Caco-2 (cell line): ENCODE measurements around the gene GABRE. TPM values are rescaled to one million over a fixed set of nuclear protein-coding genes. Genes with fewer than 3 reads are reported as not detected.

Experiments
- BruUV-seq: library from RNA; stranded (reverse); fragments of 400-500 nt; replicated peaks from 2 replicates; lab custom pipeline; 2021; lab: Mats Ljungman, UMichigan
- CTCF ChIA-PET: fragments of 300-600 bp; sonication (Branson Sonifier 250); formaldehyde crosslinking; loops from one replicate; lab custom pipeline; 2022; ENCODE audit warnings: antibody characterized with exemption; lab: Charles Lee
- POLR2A ChIA-PET: fragments of 300-600 bp; sonication (Branson Sonifier 250); formaldehyde crosslinking; loops from one replicate; lab custom pipeline; 2022; ENCODE audit warnings: antibody characterized with exemption; lab: Charles Lee
- DNase-seq, 2 experiments: peaks; one replicate each; pipeline versions ENCODE4 v3.0.0 to v3.0.0-alpha.2; 2020 to 2022
- H3K27me3 ChIP-seq: replicated peaks from 2 replicates; pipeline ENCODE4 v1.6.0; 2011; ENCODE audit warnings: low read length; ENCODE audit not compliant: control insufficient read depth, insufficient read depth
- H3K36me3 ChIP-seq: 2 replicates; pipeline ENCODE4 v1.5.1; 2011; ENCODE audit warnings: low read length; ENCODE audit not compliant: control insufficient read depth, insufficient read depth
- H3K4me1 ChIP-seq: fragments of 250-450 bp; sonication (Bioruptor Pico); 2 replicates; pipeline ENCODE4 v1.5.1; 2020; ENCODE audit warnings: mild to moderate bottlenecking
- H3K4me3 ChIP-seq: 2 replicates; pipeline ENCODE4 v1.5.1; 2011; ENCODE audit warnings: low read depth, mild to moderate bottlenecking, control low read depth, low read length
- H3K9me3 ChIP-seq: fragments of 250-450 bp; sonication (Bioruptor Pico); 2 replicates; pipeline ENCODE4 v1.5.1; 2020; ENCODE audit warnings: mild to moderate bottlenecking, moderate library complexity
- H3K27ac Mint-ChIP-seq: one replicate; pipeline ENCODE4 v1.8.0; 2022; ENCODE audit warnings: mixed read lengths; ENCODE audit not compliant: unreplicated experiment
- H3K27me3 Mint-ChIP-seq: one replicate; pipeline ENCODE4 v1.8.0; 2022; ENCODE audit warnings: mixed read lengths; ENCODE audit not compliant: insufficient read depth, unreplicated experiment
- H3K36me3 Mint-ChIP-seq: one replicate; pipeline ENCODE4 v1.8.0; 2022; ENCODE audit warnings: mild to moderate bottlenecking, mixed read lengths; ENCODE audit not compliant: insufficient read depth, unreplicated experiment
- H3K4me1 Mint-ChIP-seq: one replicate; pipeline ENCODE4 v1.8.0; 2022; ENCODE audit warnings: low read depth, mixed read lengths; ENCODE audit not compliant: unreplicated experiment
- H3K4me3 Mint-ChIP-seq: one replicate; pipeline ENCODE4 v1.8.0; 2022; ENCODE audit warnings: mild to moderate bottlenecking, moderate library complexity, mixed read lengths; ENCODE audit not compliant: unreplicated experiment
- H3K9me3 Mint-ChIP-seq: one replicate; pipeline ENCODE4 v1.8.0; 2022; ENCODE audit warnings: mixed read lengths; ENCODE audit not compliant: unreplicated experiment
- CTCF ChIP-seq, 2 experiments: fragments of 200-600 bp in 1 of 2; IDR thresholded peaks; 1 replicate in 1 of 2; 2 replicates in 1 of 2; pipeline versions ENCODE4 v1.5.1 to v1.8.0; 2011 to 2022; ENCODE audit warnings: antibody characterized with exemption in 1 of 2, control low read depth in 1 of 2, inconsistent platforms in 1 of 2, low read depth in 1 of 2, low read length in 1 of 2, mild to moderate bottlenecking in 1 of 2, moderate library complexity in 1 of 2; ENCODE audit not compliant: insufficient read depth in 1 of 2, severe bottlenecking in 1 of 2, unreplicated experiment in 1 of 2
- intact Hi-C: fragments of 100-400 bp; cut with micrococcal nuclease; formaldehyde crosslinking; loops from one replicate; pipeline ENCODE4 v1.10.0; 2022; ENCODE audit not compliant: unreplicated experiment
- total RNA-seq: library from RNA; stranded (reverse); gene quantifications from 2 replicates; pipeline ENCODE4 v1.2.3, GENCODE V29; 2022

Gene GABRE
- total RNA-seq, 1 experiment from 2014 or later: 40.4 TPM

GRCh38 chrX:151983186-151983585 is 8.7 kb upstream of the GABRE start:
- POLR2A ChIA-PET: no interaction called here
- Mint-ChIP-seq H3K9me3 (peaks cover 14% of the 10 kb centered on the region), H3K4me1 (peaks cover 12% of the 10 kb centered on the region), H3K36me3 (peaks cover 6% of the 10 kb centered on the region), H3K4me3 (no peak overlapping the region), H3K27ac (no peak overlapping the region), H3K27me3 (no peaks in the 10 kb centered on the region)
- H3K4me3 ChIP-seq: no peak overlapping the region
- CTCF ChIA-PET: no interaction called here
- no peaks in the 10 kb centered on the region for H3K36me3 ChIP-seq
- H3K27me3 ChIP-seq: no peaks in the 10 kb centered on the region
- TF ChIP-seq CTCF (IDR thresholded peaks at IDR 0.05; ENCODE audit: insufficient read depth in 1 of 2, low read depth in 1 of 2, low read length in 1 of 2, severe bottlenecking in 1 of 2, unreplicated experiment in 1 of 2): no peak
- no peak for DNase-seq
- intact Hi-C loops: no loop called here
- BruUV-seq: no TSS peak
- peaks cover 22% of the 10 kb centered on the region for H3K4me1 ChIP-seq
- H3K9me3 ChIP-seq: no peaks in the 10 kb centered on the region

GRCh38 chrX:151982222-151982621 is 7.7 kb upstream of the GABRE start:
- H3K36me3 Mint-ChIP-seq: peaks cover 6% of the 10 kb centered on the region
- Histone ChIP-seq H3K36me3 (no peaks in the 10 kb centered on the region), H3K4me3 (no peak overlapping the region), H3K27me3 (no peaks in the 10 kb centered on the region), H3K4me1 (peaks cover 12% of the 10 kb centered on the region), H3K9me3 (no peaks in the 10 kb centered on the region)
- intact Hi-C loops: no loop called here
- no peak for TF ChIP-seq CTCF (IDR thresholded peaks at IDR 0.05; ENCODE audit: insufficient read depth in 1 of 2, low read depth in 1 of 2, low read length in 1 of 2, severe bottlenecking in 1 of 2, unreplicated experiment in 1 of 2)
- H3K27me3 Mint-ChIP-seq: no peaks in the 10 kb centered on the region
- no peak overlapping the region for H3K4me3 Mint-ChIP-seq
- ChIA-PET POLR2A (no interaction called here), CTCF (no interaction called here)
- H3K27ac Mint-ChIP-seq: no peak overlapping the region
- DNase-seq: no peak
- peaks cover 4% of the 10 kb centered on the region for H3K9me3 Mint-ChIP-seq
- BruUV-seq: no TSS peak
- peaks cover 7% of the 10 kb centered on the region for H3K4me1 Mint-ChIP-seq

- 0 out of 2 replicates have a peak, but pooled peaks cover 1% of the 10 kb centered on the region for H3K4me1 ChIP-seq
Observed at GRCh38 chrX:151981129-151981528, 6.7 kb upstream of the GABRE start.

More at GRCh38 chrX:151981129-151981528, 6.7 kb upstream of the GABRE start:
- no TSS peak for BruUV-seq
- peaks cover 7% of the 10 kb centered on the region for H3K4me1 Mint-ChIP-seq
- no peak for TF ChIP-seq CTCF (IDR thresholded peaks at IDR 0.05; ENCODE audit: insufficient read depth in 1 of 2, low read depth in 1 of 2, low read length in 1 of 2, severe bottlenecking in 1 of 2, unreplicated experiment in 1 of 2)
- Histone ChIP-seq H3K9me3 (no peaks in the 10 kb centered on the region), H3K27me3 (no peaks in the 10 kb centered on the region), H3K36me3 (no peaks in the 10 kb centered on the region), H3K4me3 (no peak overlapping the region)
- H3K4me3 Mint-ChIP-seq: no peak overlapping the region
- no peak for DNase-seq
- H3K27ac Mint-ChIP-seq: no peak overlapping the region
- POLR2A ChIA-PET: no interaction called here
- CTCF ChIA-PET: no interaction called here
- intact Hi-C loops: no loop called here
- H3K27me3 Mint-ChIP-seq: no peaks in the 10 kb centered on the region
- no peaks in the 10 kb centered on the region for H3K9me3 Mint-ChIP-seq
- peaks cover 5% of the 10 kb centered on the region for H3K36me3 Mint-ChIP-seq
